SU-DHL-6 (cell line): ENCODE results near the gene DHPS.
"Not testable (repeated sequence)": the region's sequence is repeated elsewhere in the genome, so short reads cannot be mapped to it uniquely, and the experiment has no call there.

Experiments
- H2AFZ ChIP-seq: fragments of 200-600 bp; sonication (generic); 2 replicates; pipeline ENCODE4 v1.6.1; 2014; ENCODE audit warnings: low read depth, mild to moderate bottlenecking, moderate library complexity, mixed read lengths, antibody characterized with exemption, low read length; ENCODE audit not compliant: severe bottlenecking
- H3F3A ChIP-seq: fragments of 200-600 bp; shearing (Covaris generic); 2 replicates; pipeline ENCODE4 v1.6.0; 2016; ENCODE audit warnings: antibody characterized with exemption, mild to moderate bottlenecking; ENCODE audit not compliant: insufficient read depth
- H3K27ac ChIP-seq: fragments of 200-600 bp; sonication (generic); 2 replicates; pipeline ENCODE4 v1.5.1; 2016; ENCODE audit warnings: low read depth, mild to moderate bottlenecking, low read length, moderate library complexity, mixed read lengths
- H3K27me3 ChIP-seq: fragments of 200-600 bp; sonication (generic), shearing (Covaris generic); 2 replicates; pipeline ENCODE4 v1.6.0; 2014; ENCODE audit warnings: mild to moderate bottlenecking, low read length
- H3K36me3 ChIP-seq: fragments of 200-600 bp; sonication (generic); 2 replicates; pipeline ENCODE4 v1.6.1; 2014; ENCODE audit warnings: mild to moderate bottlenecking, low read length, mixed read lengths
- H3K4me2 ChIP-seq: fragments of 300-600, 200-600 bp; shearing (Covaris generic), sonication (generic); 2 replicates; pipeline ENCODE4 v1.6.0; 2014; ENCODE audit warnings: low read length, low read depth, mild to moderate bottlenecking; ENCODE audit not compliant: poor library complexity, severe bottlenecking
- H3K4me3 ChIP-seq: fragments of 200-600 bp; sonication (generic); 2 replicates; pipeline ENCODE4 v1.5.1; 2014; ENCODE audit warnings: antibody characterized with exemption, low read length, mild to moderate bottlenecking, mixed read lengths; ENCODE audit not compliant: insufficient read depth, poor library complexity, severe bottlenecking
- H3K79me2 ChIP-seq: fragments of 200-600 bp; sonication (generic); 2 replicates; pipeline ENCODE4 v1.6.1; 2014; ENCODE audit warnings: mild to moderate bottlenecking, low read length, moderate library complexity; ENCODE audit not compliant: insufficient read depth
- H3K9ac ChIP-seq: fragments of 200-600 bp; sonication (generic); 2 replicates; pipeline ENCODE4 v1.7.0; 2014; ENCODE audit warnings: mild to moderate bottlenecking, low read length
- H3K9me2 ChIP-seq: fragments of 200-600 bp; sonication (generic); replicated peaks from 2 replicates; pipeline ENCODE4 v1.6.1; 2014; ENCODE audit warnings: low read length; ENCODE audit not compliant: insufficient read depth
- H3K9me3 ChIP-seq: fragments of 200-600 bp; sonication (generic); 2 replicates; pipeline ENCODE4 v1.6.1; 2014; ENCODE audit warnings: low read length, mixed read lengths; ENCODE audit not compliant: insufficient read depth
- H4K20me1 ChIP-seq: fragments of 200-600 bp; sonication (generic); 2 replicates; pipeline ENCODE4 v1.6.1; 2014; ENCODE audit warnings: low read depth, mild to moderate bottlenecking, antibody characterized with exemption, low read length, moderate library complexity, mixed read lengths
- CTCF ChIP-seq: fragments of 200-600 bp; sonication (generic); IDR thresholded peaks from one replicate; pipeline ENCODE4 v1.5.1; 2017; ENCODE audit warnings: antibody characterized with exemption, mild to moderate bottlenecking, low read length, moderate library complexity; ENCODE audit not compliant: insufficient read depth, poor library complexity, severe bottlenecking
- EZH2phosphoT487 ChIP-seq: fragments of 200-600 bp; sonication (generic), shearing (Covaris generic); conservative IDR thresholded peaks from 2 replicates; pipeline ENCODE4 v1.6.1; 2018; ENCODE audit warnings: mild to moderate bottlenecking, antibody characterized with exemption, low read length, moderate library complexity, mixed read lengths

Gene DHPS

GRCh38 chr19:12685831-12686230 lies 4.2 kb upstream of the DHPS start:
- no peak overlapping the region for H3K9ac ChIP-seq

GRCh38 chr19:12680034-12680433 lies 1.6 kb downstream of the DHPS start:
- H4K20me1 ChIP-seq = peaks cover 3% of the 10 kb centered on the region; the same call in 1 of the 2 replicates
- TF ChIP-seq CTCF = no peak
- TF ChIP-seq EZH2phosphoT487 = no peak
- H3K9me3 ChIP-seq = no peaks in the 10 kb centered on the region
- H3K4me3 ChIP-seq = no peak overlapping the region
- no peaks in the 10 kb centered on the region for H3K27me3 ChIP-seq
- H3F3A ChIP-seq = peaks cover 18% of the 10 kb centered on the region
- H3K9me2 ChIP-seq = no peaks in the 10 kb centered on the region
- no peak overlapping the region for H2AFZ ChIP-seq
- no peak overlapping the region for H3K9ac ChIP-seq
- H3K27ac ChIP-seq = no peak overlapping the region
- no peak overlapping the region for H3K4me2 ChIP-seq
- H3K79me2 ChIP-seq = peaks cover 16% of the 10 kb centered on the region
- no peaks in the 10 kb centered on the region; the same call in 1 of the 2 replicates for H3K36me3 ChIP-seq

More at GRCh38 chr19:12685831-12686230, 4.2 kb upstream of the DHPS start:
- H4K20me1 ChIP-seq = no peaks in the 10 kb centered on the region
- H3K36me3 ChIP-seq = no peaks in the 10 kb centered on the region
- TF ChIP-seq EZH2phosphoT487 (no peak), CTCF (no peak)
- no peaks in the 10 kb centered on the region for H3K9me3 ChIP-seq
- peaks cover 13% of the 10 kb centered on the region for H3F3A ChIP-seq
- no peak overlapping the region for H2AFZ ChIP-seq
- H3K9me2 ChIP-seq = no peaks in the 10 kb centered on the region
- no peak overlapping the region for H3K4me3 ChIP-seq
- H3K4me2 ChIP-seq = no peak overlapping the region
- H3K27ac ChIP-seq = no peak overlapping the region
- H3K27me3 ChIP-seq = no peaks in the 10 kb centered on the region
- peaks cover 3% of the 10 kb centered on the region; the same call in 1 of the 2 replicates for H3K79me2 ChIP-seq

GRCh38 chr19:12678039-12678438 lies 3.6 kb downstream of the DHPS start:
- not testable (repeated sequence) for H4K20me1 ChIP-seq, H2AFZ ChIP-seq, H3K9ac ChIP-seq, H3K9me2 ChIP-seq, H3K4me2 ChIP-seq, H3K36me3 ChIP-seq, H3K27ac ChIP-seq, H3K4me3 ChIP-seq, H3K27me3 ChIP-seq, H3K9me3 ChIP-seq
- Histone ChIP-seq H3K79me2 (peaks cover 16% of the 10 kb centered on the region), H3F3A (peaks cover 18% of the 10 kb centered on the region)

- TF ChIP-seq EZH2phosphoT487 (no peak), CTCF (no peak)
- Histone ChIP-seq H3K9ac (no peak overlapping the region), H3K27me3 (no peaks in the 10 kb centered on the region), H3K9me2 (no peaks in the 10 kb centered on the region), H3K79me2 (peaks cover 16% of the 10 kb centered on the region), H3K9me3 (no peaks in the 10 kb centered on the region), H3K4me3 (no peak overlapping the region), H4K20me1 (peaks cover 3% of the 10 kb centered on the region; the same call in 1 of the 2 replicates), H2AFZ (no peak overlapping the region), H3K4me2 (no peak overlapping the region), H3F3A (peaks cover 14% of the 10 kb centered on the region), H3K36me3 (no peaks in the 10 kb centered on the region; the same call in 1 of the 2 replicates), H3K27ac (no peak overlapping the region)
Observed at GRCh38 chr19:12676928-12677327, 4.8 kb downstream of the DHPS start.
